CD4-positive, alpha-beta T cell treated with Interleukin-4 for 1 hour (primary cell): ENCODE data around the gene PLD1.

Experiments used
- DNase-seq, 2 donors: peaks; one replicate each; pipeline ENCODE4 v3.0.0-alpha.2; 2020 to 2022

The PLD1 gene

GRCh38 chr3:171813278-171813896 lies 3.1 kb upstream of the PLD1 start:
- DNase-seq, result no peak

DNA sequence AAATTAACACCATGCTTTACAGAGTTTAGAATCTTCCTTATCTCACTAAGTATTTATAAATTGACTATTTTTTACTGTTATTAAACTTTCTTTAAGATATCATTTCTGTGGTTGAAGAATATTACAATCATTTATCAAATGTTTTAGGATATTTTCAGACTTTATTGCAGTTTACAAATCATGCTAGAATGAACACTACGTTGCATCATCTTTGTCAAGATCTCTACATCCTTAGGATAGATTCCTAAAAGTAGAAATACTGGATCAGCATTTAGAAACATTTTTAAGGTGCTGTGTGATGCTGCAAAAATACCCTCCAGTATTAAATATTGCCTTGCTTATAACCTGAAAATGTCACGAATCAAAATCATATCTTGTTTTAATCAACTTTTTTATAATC lies 2.5 kb upstream of the PLD1 start:
- DNase-seq, result no peak

- no peak for DNase-seq
Observed at GRCh38 chr3:171811913-171812335, 1.6 kb upstream of the PLD1 start.

GRCh38 chr3:171811295-171811912 lies 1.1 kb upstream of the PLD1 start:
- no peak for DNase-seq

DNA sequence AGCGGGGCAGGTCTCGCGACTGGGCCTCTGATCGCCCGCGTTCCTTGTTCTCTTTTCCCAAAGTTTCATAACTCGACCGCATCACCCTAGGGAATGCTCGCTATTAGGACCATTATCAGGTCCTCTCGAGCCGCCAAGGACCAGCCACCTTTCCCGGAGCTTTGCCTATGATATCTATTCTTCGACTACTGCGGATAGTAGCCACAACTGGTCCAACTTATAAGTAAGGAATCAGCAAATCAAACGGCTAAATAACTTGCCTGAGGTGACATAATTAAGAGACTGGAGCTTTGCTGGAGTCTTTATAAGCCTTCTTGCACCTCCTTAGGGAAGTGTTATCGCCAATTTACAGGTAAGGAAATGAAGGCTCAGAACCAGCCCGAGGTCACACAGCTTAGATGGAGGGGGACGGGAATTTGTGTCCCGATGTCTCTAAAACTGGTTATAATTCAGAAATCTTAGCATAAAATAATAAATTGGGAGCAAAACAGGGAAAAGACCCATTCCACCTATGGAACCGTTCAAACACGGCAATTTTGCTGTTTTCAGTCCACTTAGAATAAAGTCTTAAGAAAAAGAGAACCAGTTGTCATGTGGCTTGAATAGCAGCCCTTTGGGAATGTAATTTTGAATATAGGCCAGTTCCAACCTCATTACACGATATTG lies 479 bp upstream of the PLD1 start:
- DNase-seq, result no peak

DNA sequence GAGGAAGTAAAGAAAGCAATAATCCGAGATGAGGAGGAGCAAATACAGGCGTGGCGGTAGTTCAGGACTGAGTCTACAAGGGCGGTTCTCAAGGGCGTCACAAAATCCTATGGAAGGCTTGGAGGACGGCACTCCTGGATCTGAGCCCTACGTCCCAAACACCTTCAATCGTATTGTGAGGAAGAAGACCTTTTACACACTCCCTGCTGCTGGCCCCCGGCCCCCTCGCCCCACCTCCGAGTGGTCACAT lies 747 bp downstream of the PLD1 start:
- DNase-seq, result no peak

DNA sequence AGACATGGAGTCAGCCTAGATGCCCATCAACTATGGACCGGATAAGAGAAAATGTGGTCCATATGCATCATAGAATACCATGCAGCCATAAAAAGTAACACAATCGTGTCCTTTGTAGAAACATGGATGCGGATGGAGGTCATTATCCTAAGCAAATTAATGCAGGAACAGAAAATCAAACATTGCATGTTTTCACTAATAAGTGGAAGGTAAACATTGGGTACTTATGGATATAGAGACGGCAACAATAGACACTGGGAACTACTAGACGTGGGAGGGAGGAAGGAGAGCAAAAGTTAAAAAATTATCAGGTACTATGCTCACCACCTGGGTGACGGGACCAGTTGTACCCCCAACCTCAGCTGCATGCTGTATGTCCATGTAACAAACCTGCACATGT lies 2.5 kb downstream of the PLD1 start:
- no peak for DNase-seq

- no peak for DNase-seq
Observed at GRCh38 chr3:171807129-171807675, 3.1 kb downstream of the PLD1 start.

DNA sequence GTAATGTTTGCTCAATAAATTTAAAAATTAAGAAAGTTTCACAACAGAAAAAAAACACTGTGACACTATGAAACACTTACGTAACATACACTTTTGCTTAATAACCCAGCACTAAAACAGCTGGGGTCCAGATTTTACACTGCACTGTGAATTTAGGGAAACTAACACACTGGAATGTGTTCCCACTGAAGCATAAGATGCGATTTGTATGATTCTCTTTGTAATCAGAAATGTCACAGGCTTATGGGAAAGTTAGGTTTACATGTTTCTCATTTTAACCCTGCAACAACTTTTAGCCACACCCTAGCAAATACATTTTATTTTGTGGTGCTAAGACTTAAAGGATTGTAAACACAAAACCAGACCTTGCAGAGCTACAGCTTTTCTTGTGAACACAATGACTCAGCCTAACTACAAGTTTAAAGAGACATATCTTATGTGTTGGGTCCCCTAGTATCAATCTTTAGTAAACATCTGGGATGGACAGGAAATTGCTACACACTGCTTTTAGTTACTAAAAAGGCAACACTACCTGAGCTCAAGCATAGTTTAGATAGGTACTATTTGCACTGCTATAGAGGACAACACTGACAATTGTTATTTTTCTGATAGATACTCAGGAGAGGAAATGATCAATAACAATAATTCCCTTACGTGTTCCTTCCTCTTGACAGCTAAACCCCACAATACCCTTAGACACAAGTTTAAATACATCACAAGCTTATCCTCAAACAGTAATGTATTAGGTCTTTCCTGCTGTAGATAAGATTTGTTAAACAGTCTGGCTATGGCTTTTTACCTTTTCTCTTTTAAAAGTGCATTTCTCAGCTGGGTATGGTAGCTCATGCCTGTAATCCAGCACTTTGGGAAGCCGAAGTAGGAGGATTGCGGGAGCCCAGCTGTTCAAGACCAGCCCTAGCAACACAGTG lies 3.8 kb downstream of the PLD1 start:
- DNase-seq, result no peak

DNA sequence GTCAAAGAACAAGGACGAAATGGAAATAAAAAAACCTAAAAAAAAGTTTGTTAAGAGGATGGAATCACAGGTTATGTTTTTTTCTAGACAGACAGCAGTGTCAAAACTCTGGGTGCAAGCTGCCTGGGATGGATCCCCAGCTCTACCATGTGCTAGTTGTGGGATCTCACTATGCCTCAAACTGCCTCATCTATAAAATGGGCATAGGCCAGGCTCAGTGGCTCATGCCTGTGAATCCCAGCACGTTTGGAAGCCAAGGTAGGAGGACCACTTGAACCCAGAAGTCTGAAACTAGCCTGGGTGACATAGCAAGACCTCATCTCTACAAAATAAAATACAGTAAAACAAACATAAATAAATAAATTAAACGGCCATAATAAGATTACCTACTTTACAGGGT lies 4.6 kb downstream of the PLD1 start:
- no peak for DNase-seq

DNA sequence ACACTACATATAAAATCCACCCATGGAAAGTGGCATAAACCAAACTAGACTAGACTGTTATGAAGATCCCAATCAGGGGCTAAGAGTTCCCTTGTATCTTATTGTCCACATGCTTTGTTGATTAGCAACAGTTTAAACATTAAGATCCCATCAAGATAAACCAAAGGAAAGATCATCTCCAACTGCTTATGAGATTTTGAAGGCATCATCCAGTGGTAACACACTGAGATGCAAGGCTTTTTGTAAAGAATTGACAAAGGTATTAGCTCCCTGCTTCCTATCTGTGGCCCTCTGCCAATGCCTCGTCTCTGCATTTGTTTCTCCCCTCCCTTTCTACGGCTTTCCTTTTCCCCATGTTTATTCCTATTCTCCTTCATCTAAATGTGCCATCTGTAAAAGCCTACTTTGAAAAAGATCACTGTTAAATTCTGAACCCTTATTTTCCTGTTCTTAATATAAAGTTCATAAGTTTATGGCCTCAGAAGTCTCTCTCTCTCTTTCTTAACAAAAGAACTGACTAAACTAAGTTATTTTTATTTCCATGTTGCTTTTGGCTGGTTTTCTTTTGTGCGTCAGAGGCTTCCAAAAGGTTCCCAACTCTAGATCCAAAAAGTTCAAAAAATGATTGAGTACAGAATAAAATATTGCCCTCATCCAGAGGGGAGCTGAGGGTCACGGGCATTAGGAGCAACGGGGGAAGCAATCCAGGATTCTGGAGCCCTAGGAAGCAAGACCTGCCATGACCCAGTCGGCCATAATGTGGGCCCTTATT lies 5.5 kb downstream of the PLD1 start:
- no peak for DNase-seq

GRCh38 chr3:171803044-171803443 lies 7.2 kb downstream of the PLD1 start:
- no peak for DNase-seq

- DNase-seq, result no peak
Observed at GRCh38 chr3:171802590-171802956, 7.7 kb downstream of the PLD1 start.

DNA sequence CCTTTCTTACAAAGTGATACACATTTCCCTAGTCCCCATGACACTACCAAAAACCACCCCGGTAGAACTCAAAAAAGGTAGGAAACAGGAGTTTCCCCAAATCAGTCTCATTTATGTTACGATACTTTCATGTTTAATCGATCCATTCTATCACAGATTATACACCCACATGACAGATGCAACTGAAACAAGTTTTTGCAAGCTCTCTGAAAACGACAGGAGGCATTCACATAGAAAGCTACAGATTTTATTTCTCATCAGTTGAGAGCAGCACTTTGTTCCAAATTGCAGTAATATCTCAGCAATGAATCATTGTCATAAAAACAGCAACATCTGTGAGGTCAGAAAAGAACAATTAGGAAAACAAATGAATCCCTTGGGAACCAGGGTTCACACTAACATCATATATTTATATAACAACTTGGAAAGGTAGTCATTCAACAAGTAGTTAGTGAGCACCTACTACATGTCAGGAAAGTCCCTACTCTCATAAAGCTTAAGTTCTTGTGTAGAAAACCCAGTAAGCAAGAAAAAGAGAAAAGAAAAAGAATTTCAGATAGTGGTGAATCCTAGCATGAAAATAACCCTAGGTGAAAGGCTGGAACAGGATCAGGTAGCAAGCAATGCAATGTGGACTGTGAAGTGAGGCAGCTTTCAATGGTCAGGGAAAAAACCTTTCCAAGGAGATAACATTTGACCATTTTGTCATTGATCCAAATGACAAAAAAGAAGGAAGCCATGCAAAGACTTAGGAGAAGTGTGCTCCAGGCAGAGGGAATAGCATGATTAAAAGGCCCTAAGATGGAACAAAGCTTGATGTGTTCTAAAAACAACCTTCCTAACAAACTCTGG lies 8.3 kb downstream of the PLD1 start:
- DNase-seq, result no peak

GRCh38 chr3:171799501-171799900 lies 10.8 kb downstream of the PLD1 start:
- no peak for DNase-seq

DNA sequence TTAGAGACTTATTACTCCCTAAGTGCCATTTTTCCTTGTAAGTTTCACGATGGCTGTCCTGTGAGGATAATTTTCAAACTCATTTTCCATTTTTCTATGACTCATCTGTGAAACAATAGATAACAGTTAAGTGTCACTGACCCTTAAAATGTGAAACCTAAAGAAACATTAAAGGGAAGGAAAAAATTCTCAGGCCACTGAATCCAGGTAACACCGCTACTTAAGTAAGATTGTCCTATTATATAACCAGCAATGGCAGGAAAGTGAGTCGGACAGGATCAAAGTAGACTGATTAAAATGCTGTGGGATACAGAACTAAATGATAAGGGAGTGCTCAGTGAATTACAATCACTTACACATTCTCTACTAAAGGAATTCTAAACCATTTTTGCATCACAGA lies 12.4 kb downstream of the PLD1 start:
- DNase-seq, result no peak

DNA sequence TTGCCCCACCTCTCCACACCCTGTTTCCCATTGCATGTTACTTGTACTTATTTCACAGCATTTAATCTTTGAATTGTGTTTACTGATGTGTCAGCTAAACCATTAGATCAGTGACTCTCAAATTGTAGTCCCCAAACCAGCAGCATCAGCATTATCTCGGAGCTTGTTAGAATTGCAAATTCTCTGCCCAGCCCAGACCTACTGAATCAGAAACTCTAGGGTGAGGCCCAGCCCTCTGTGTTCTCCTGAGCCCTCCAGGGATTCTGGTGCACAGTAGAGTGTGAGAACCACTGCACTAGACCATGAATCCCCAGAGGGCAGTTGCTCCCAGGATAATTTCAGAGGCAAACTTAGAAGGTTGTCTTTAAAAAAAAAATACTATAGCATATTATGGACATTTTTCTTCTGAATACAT lies 13.0 kb downstream of the PLD1 start:
- DNase-seq, result no peak

DNA sequence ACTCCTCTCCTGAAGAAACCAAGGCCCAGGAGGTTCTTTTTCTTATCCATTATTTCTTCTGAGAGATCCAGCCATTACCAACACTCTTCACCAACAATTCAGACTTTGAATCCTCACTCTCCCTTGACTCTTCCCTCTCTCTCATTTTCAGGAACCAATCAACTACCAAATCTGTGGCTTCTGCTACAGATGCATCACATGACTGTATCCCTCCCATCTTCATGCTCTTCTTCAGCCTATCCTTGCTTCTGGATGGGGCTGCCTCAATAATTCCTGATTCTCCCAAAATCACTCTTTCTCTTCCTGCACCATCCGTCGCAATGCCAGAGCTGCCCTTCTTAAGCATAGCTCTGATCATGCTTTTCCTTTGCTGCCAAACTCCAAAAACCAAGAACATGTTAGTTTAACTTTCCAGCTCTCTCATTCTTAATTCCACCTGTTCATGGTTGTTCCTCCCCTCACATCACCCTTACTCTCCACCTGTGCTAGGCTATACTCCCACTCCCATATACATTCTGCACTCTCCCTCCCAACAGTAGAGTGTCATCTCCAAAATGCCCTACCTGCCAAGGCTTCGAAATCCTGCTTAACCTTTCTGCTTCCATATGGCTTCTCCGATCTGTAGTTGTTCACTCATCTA lies 13.5 kb downstream of the PLD1 start:
- DNase-seq, result no peak

- no peak for DNase-seq
Observed at GRCh38 chr3:171792531-171792930, 17.8 kb downstream of the PLD1 start.

DNA sequence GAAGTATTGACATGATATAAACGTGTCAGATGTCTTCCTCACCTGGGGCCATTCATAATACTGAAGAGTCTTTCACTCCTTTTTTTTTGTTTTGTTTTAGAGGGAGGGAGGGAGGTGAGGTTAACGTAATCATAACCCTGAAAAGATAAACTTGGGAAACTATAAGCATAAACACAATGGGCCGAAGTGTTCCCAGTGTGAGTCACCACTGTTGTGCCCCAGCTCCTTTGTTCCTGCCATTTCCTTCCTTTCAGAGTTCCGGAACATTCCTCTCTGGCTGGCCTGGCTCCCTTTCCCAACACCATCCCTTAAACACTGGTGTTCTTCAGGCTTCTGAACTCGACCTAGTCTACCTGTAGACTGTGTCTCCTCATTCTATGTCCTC lies 18.6 kb downstream of the PLD1 start:
- no peak for DNase-seq
